ENCODE data around the gene ITGAX. TPM values are rescaled to one million over a fixed set of nuclear protein-coding genes. Genes with fewer than 3 reads are reported as not detected.

Gene ITGAX
- total and polyA plus RNA-seq, 4 donors, result 38.1 to 148 (median 113) TPM

DNA sequence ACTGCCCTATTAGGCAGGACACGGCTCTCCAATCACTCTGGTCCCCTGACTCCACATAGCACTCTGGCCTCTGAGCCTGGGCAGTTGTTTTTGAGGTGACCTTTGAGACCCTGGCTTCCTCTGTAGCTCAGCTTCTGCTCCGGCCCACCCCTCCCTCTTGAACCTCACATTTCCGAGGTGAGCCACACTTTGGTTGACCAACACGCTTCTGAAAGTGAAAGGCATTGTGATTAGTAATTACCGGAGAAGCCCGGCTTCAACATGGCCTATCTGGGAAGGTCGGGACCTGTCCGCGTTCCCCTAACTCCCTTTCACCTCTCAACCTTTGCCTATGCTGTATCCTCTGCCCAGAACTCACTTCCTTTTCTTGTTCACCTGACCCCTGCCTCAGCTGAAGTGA lies 10.3 kb upstream of the ITGAX start:
- H3K36me3 ChIP-seq (ENCODE audit: control insufficient read depth in 4 of 4, insufficient read depth in 4 of 4, low read length in 4 of 4), result no peaks in the 10 kb centered on the region
- H3K4me1 ChIP-seq (ENCODE audit: control insufficient read depth in 5 of 5, insufficient read depth in 5 of 5, low read length in 5 of 5), result peaks cover 0 to 1% (median 0%) of the 10 kb centered on the region in 5 donors
- 53 to 60% methylated on average over 9 of the region's 9 CpGs for WGBS, 2 donors
- H3K27me3 ChIP-seq (ENCODE audit: control insufficient read depth in 3 of 3, insufficient read depth in 3 of 3, low read length in 2 of 3), result no peaks in the 10 kb centered on the region
- TF ChIP-seq, protein P1, sequence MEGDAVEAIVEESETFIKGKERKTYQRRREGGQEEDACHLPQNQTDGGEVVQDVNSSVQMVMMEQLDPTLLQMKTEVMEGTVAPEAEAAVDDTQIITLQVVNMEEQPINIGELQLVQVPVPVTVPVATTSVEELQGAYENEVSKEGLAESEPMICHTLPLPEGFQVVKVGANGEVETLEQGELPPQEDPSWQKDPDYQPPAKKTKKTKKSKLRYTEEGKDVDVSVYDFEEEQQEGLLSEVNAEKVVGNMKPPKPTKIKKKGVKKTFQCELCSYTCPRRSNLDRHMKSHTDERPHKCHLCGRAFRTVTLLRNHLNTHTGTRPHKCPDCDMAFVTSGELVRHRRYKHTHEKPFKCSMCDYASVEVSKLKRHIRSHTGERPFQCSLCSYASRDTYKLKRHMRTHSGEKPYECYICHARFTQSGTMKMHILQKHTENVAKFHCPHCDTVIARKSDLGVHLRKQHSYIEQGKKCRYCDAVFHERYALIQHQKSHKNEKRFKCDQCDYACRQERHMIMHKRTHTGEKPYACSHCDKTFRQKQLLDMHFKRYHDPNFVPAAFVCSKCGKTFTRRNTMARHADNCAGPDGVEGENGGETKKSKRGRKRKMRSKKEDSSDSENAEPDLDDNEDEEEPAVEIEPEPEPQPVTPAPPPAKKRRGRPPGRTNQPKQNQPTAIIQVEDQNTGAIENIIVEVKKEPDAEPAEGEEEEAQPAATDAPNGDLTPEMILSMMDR (IDR thresholded peaks at IDR 0.05; ENCODE audit: control extremely low read depth, extremely low read depth), result no peak
- peaks cover 0 to 5% (median 0%) of the 10 kb centered on the region in 4 donors for H3K9me3 ChIP-seq (ENCODE audit: control insufficient read depth in 4 of 4, insufficient read depth in 3 of 4, low read length in 3 of 4)
- no peak overlapping the region for H3K27ac ChIP-seq (ENCODE audit: low read depth in 1 of 2, low read length in 1 of 2)
- DNase-seq, result no peak
- ATAC-seq (ENCODE audit: insufficient read depth, low FRiP score), result no peak
- no peak overlapping the region for H3K9ac ChIP-seq (ENCODE audit: insufficient read depth in 1 of 2, low read length in 2 of 2)
- H3K4me3 ChIP-seq, result no peak overlapping the region

DNA sequence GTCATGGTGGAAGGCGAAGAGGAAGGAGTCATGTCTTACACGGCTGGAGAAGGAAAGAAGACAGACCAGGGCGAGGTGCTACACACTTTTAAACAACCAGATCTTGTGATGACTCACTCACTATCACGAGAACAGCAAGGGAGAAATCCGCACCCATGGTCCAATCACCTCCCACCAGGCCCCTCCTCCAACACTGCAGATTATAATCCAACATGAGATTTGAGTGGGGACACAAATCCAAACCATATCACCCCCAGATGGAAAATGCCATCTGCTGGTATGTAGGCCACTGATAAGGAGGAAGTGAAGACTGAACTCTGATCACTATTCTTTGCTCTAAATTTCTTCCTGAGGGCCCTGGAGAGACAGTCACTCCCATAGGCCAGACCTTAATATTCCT lies 7.5 kb upstream of the ITGAX start:
- Histone ChIP-seq H3K27ac (ENCODE audit: low read depth in 1 of 2, low read length in 1 of 2) (no peak overlapping the region), H3K4me3 (no peak overlapping the region), H3K36me3 (ENCODE audit: control insufficient read depth in 4 of 4, insufficient read depth in 4 of 4, low read length in 4 of 4) (no peaks in the 10 kb centered on the region), H3K27me3 (ENCODE audit: control insufficient read depth in 3 of 3, insufficient read depth in 3 of 3, low read length in 2 of 3) (no peaks in the 10 kb centered on the region), H3K9ac (ENCODE audit: insufficient read depth in 1 of 2, low read length in 2 of 2) (no peak overlapping the region), H3K4me1 (ENCODE audit: control insufficient read depth in 5 of 5, insufficient read depth in 5 of 5, low read length in 5 of 5) (peaks cover 0 to 2% (median 0%) of the 10 kb centered on the region in 5 donors), H3K9me3 (ENCODE audit: control insufficient read depth in 4 of 4, insufficient read depth in 3 of 4, low read length in 3 of 4) (peaks cover 0 to 5% (median 0%) of the 10 kb centered on the region in 4 donors)
- no peak for DNase-seq
- 70 to 79% methylated on average over 5 of the region's 5 CpGs for WGBS, 2 donors
- TF ChIP-seq, protein P1 (IDR thresholded peaks at IDR 0.05; ENCODE audit: control extremely low read depth, extremely low read depth), result no peak
- no peak for ATAC-seq (ENCODE audit: insufficient read depth, low FRiP score)

DNA sequence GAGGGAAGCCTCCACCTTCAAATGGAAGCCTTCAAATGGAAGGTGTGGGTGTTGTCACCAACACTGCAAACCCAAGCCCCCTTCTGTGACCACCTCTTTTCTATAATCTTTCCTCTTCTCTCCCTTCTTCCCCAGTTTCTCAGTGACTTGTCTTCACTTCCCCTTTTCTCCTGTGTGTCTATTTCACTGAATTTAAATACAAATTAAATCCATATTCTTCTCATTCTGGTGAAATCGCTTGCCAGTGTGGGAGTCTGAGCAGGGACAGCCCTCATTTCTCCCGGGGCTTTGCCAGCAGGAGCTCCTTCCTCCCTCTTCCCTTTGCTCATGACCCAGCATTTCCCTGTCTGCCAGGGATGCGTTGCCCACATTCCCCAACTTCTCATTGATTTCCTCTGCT lies 6.4 kb upstream of the ITGAX start:
- Histone ChIP-seq H3K27me3 (ENCODE audit: control insufficient read depth in 3 of 3, insufficient read depth in 3 of 3, low read length in 2 of 3) (no peaks in the 10 kb centered on the region), H3K9ac (ENCODE audit: insufficient read depth in 1 of 2, low read length in 2 of 2) (no peak overlapping the region), H3K27ac (ENCODE audit: low read depth in 1 of 2, low read length in 1 of 2) (peak overlapping the region in 1 of 2 donors; percentile 1), H3K4me3 (no peak overlapping the region), H3K4me1 (ENCODE audit: control insufficient read depth in 5 of 5, insufficient read depth in 5 of 5, low read length in 5 of 5) (peaks cover 0 to 2% (median 0%) of the 10 kb centered on the region in 5 donors), H3K36me3 (ENCODE audit: control insufficient read depth in 4 of 4, insufficient read depth in 4 of 4, low read length in 4 of 4) (no peaks in the 10 kb centered on the region), H3K9me3 (ENCODE audit: control insufficient read depth in 4 of 4, insufficient read depth in 3 of 4, low read length in 3 of 4) (peaks cover 0 to 5% (median 0%) of the 10 kb centered on the region in 4 donors)
- ATAC-seq (ENCODE audit: insufficient read depth, low FRiP score), result no peak
- TF ChIP-seq, protein P1 (IDR thresholded peaks at IDR 0.05; ENCODE audit: control extremely low read depth, extremely low read depth), result no peak
- WGBS, 2 donors, result 27 to 39% methylated on average over 3 of the region's 3 CpGs
- no peak for DNase-seq
